Tibial nerve (tissue), 3 donors: Measurements from ENCODE around the gene LRRC49.

Experiments
- POLR2A ChIP-seq, 2 donors: fragments of 450-650 bp; IDR thresholded peaks; one replicate each; pipeline ENCODE4 v1.6.1; 2017; ENCODE audit warnings: antibody characterized with exemption in 2 of 2, mild to moderate bottlenecking in 2 of 2, moderate library complexity in 2 of 2
- TF ChIP-seq, protein P1 (sequence below), 5 experiments: fragments of 200-600 bp in 3 of 5; fragments of 450-650 bp in 2 of 5; sonication (generic) in 3 of 5; IDR thresholded peaks; one replicate each; pipeline ENCODE4 v1.5.1; 2016 to 2019; ENCODE audit warnings: antibody characterized with exemption in 5 of 5, mild to moderate bottlenecking in 3 of 5, moderate library complexity in 2 of 5

DNA sequence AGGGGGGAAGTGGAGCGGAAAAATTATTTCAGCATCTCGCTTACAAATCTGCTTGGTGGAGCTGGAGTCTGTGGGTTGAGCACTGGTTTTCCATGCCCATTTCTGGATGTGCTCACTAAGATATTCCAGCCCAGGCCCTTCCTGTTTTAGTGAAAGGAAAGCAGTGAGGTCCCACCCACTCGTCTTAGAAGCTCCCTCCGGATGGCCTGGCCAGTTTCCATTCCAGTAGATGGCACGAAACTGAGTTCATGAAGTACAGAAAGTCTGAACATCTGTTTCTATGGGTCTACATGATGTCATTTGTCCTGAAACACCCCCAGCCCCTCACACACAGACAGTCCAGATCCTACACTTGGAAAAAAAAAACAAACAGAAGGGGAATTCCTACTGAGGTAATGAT, 190.7 kb downstream of the LRRC49 start:
- TF ChIP-seq, protein P1, sequence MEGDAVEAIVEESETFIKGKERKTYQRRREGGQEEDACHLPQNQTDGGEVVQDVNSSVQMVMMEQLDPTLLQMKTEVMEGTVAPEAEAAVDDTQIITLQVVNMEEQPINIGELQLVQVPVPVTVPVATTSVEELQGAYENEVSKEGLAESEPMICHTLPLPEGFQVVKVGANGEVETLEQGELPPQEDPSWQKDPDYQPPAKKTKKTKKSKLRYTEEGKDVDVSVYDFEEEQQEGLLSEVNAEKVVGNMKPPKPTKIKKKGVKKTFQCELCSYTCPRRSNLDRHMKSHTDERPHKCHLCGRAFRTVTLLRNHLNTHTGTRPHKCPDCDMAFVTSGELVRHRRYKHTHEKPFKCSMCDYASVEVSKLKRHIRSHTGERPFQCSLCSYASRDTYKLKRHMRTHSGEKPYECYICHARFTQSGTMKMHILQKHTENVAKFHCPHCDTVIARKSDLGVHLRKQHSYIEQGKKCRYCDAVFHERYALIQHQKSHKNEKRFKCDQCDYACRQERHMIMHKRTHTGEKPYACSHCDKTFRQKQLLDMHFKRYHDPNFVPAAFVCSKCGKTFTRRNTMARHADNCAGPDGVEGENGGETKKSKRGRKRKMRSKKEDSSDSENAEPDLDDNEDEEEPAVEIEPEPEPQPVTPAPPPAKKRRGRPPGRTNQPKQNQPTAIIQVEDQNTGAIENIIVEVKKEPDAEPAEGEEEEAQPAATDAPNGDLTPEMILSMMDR (IDR thresholded peaks at IDR 0.05): no peak
- no peak for TF ChIP-seq POLR2A (IDR thresholded peaks at IDR 0.05)
